ENCODE data around the gene LACRT. TPM values are rescaled to one million over a fixed set of nuclear protein-coding genes. Genes with fewer than 3 reads are reported as not detected.

LACRT gene, protein sequence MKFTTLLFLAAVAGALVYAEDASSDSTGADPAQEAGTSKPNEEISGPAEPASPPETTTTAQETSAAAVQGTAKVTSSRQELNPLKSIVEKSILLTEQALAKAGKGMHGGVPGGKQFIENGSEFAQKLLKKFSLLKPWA
- total RNA-seq = not detected

DNA sequence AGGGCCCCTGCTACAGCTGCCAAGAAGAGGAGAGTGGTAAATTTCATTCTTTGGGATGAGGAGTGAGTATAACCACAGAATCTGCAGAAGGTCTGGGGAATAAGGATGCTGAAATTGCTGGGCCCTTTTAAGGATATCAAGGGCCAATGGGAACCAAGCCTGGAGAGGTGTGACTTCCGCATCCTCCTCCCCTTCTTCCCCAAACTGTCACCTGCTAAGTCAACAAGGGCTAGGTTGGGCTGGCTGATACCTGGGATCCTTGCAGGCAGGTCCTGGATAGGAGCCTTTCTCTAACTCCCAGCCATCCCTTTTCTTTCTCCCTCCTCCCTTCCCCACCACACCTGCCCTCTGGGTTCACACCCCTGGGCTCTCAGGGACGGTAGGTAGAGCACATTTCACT is at the start of gene LACRT:
Gene LACRT, minus strand, starts transcription at position 101 of the 400 bp plus-strand sequence. Its CDS starts 54 bp downstream, at position 47.
- H3K27me3 ChIP-seq = no peaks in the 10 kb centered on the region

DNA sequence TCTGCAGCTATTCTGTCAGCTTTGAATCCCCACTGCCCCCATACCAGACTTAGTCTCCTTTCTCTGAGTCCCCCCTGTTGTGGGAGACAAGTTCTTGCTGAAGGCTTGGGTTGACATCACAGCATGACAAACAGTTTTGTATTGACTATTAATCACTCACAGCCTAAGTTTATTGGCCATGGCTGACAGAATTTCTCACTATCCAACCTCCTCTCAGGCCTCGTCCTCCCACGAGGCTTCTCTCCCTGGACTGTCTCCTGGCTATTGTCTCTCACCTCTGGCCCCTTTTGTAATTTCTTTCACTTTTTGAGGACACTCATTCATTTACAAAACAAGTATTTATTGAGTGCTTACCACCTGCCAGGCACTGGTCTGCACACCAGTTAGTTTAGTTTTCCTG is 48.7 kb upstream of the LACRT start:
- intact Hi-C loops (cut with DNase I) = no loop called here
- H3K27ac ChIP-seq = no peak overlapping the region
- H3K4me3 ChIP-seq = no peak overlapping the region
- no peaks in the 10 kb centered on the region for H3K4me1 ChIP-seq
- H3K9ac ChIP-seq (ENCODE audit: low read depth in 2 of 2, low read length in 2 of 2) = no peak overlapping the region
- no peaks in the 10 kb centered on the region for H3K27me3 ChIP-seq
- no peak for TF ChIP-seq CTCF (IDR thresholded peaks at IDR 0.05)
- no peaks in the 10 kb centered on the region for H3K9me3 ChIP-seq
- H3K36me3 ChIP-seq = no peaks in the 10 kb centered on the region
- no peak for DNase-seq

More for the DNA sequence above, at the start of gene LACRT:
- H3K9me3 ChIP-seq = no peaks in the 10 kb centered on the region
- H3K27ac ChIP-seq = no peak within 1 kb of the TSS
- DNase-seq = no peak
- no peaks in the 10 kb centered on the region for H3K36me3 ChIP-seq
- H3K4me1 ChIP-seq = no peaks in the 10 kb centered on the region
- H3K9ac ChIP-seq (ENCODE audit: low read depth in 2 of 2, low read length in 2 of 2) = no peak within 1 kb of the TSS
- TF ChIP-seq CTCF (IDR thresholded peaks at IDR 0.05) = no peak
- intact Hi-C loops (cut with DNase I) = no loop called here
- H3K4me3 ChIP-seq = no peak within 1 kb of the TSS

DNA sequence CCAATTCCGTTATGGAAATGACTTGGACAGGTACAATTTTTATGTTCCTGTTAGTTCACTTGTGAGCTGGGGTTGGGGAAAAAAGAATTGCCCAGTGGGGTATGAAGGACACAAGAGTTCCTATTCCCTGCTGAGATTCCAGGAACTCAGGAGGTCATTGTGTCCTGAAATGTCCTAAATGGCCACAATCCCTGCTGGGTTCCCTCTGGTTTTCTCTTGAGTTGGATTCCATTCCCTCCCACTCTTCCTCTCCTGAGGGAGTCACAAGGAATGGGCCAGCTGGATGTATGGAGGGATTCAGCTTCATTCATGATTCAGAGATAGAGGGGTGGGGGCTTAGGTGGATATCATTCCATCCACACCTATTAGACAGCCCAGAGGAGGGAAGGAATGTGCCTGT is 48.0 kb upstream of the LACRT start:
- Histone ChIP-seq H3K36me3 (no peaks in the 10 kb centered on the region), H3K27ac (no peak overlapping the region), H3K27me3 (no peaks in the 10 kb centered on the region), H3K4me3 (no peak overlapping the region), H3K9ac (ENCODE audit: low read depth in 2 of 2, low read length in 2 of 2) (no peak overlapping the region), H3K4me1 (no peaks in the 10 kb centered on the region), H3K9me3 (no peaks in the 10 kb centered on the region)
- no peak for TF ChIP-seq CTCF (IDR thresholded peaks at IDR 0.05)
- intact Hi-C loops (cut with DNase I) = no loop called here
- no peak for DNase-seq

DNA sequence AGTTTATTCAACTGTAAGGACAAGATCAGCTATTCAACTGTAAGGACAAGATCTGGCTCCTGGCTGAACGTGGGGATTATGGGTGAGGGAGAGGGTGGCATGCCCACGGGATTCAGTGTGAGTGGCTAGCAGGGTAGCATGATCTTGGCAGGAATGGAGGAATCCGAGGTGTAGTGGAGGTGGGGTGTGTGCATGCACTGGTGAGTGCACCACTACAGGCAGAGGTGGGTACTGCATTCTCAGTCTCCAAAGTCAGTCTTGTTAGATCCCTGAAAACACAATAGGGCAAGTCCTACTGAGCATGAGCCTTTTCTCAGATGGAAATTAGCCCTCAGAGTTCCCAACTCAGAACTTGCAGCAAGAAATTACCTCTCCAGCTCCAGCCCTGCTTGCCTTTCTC is 45.7 kb upstream of the LACRT start:
- intact Hi-C loops (cut with DNase I) = no loop called here
- H3K36me3 ChIP-seq = no peaks in the 10 kb centered on the region
- no peaks in the 10 kb centered on the region for H3K4me1 ChIP-seq
- H3K9me3 ChIP-seq = no peaks in the 10 kb centered on the region
- TF ChIP-seq CTCF (IDR thresholded peaks at IDR 0.05) = peak; percentile 47
- no peaks in the 10 kb centered on the region for H3K27me3 ChIP-seq
- peak; percentile 23 for DNase-seq
- no peak overlapping the region for H3K9ac ChIP-seq (ENCODE audit: low read depth in 2 of 2, low read length in 2 of 2)
- H3K27ac ChIP-seq = no peak overlapping the region
- no peak overlapping the region for H3K4me3 ChIP-seq

DNA sequence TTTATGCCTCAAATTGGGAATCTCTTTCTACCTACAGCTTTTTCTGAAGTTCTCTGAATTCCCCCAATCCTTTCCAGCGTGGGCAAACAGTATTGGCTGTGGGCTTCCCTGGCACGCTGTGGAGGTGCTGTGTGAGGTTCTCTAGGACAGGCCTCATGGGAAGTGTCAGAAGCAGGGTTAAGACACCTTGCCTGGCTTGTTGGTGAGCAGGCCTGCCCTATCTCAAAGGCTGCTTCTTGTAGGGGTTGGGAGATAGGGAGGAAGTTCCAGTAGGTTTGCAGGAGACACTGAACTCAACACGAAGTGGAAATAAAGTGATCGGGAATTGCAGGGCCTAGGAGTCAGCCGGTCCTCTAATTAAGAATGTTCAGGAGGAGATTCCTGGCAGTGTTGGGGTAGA is 43.4 kb upstream of the LACRT start:
- intact Hi-C loops (cut with DNase I) = no loop called here
- Histone ChIP-seq H3K36me3 (no peaks in the 10 kb centered on the region), H3K9me3 (no peaks in the 10 kb centered on the region), H3K27me3 (no peaks in the 10 kb centered on the region), H3K4me1 (no peaks in the 10 kb centered on the region), H3K4me3 (no peak overlapping the region), H3K27ac (no peak overlapping the region), H3K9ac (ENCODE audit: low read depth in 2 of 2, low read length in 2 of 2) (no peak overlapping the region)
- no peak for TF ChIP-seq CTCF (IDR thresholded peaks at IDR 0.05)
- DNase-seq = no peak
